H9 (cell line): ENCODE data around the gene CAPN3. TPM values are rescaled to one million over a fixed set of nuclear protein-coding genes. Genes with fewer than 3 reads are reported as not detected.

Source experiments
- DNase-seq: peaks from one replicate; pipeline ENCODE4 v3.0.0-alpha.2; 2017
- H2AFZ ChIP-seq: one replicate; pipeline ENCODE4 v1.6.1; 2013; ENCODE audit warnings: mild to moderate bottlenecking, low read length, control low read depth, moderate library complexity
- H2AK5ac ChIP-seq: 2 replicates; pipeline ENCODE4 v1.6.1; 2013; ENCODE audit warnings: low read length, control low read depth, mixed read lengths; ENCODE audit not compliant: insufficient read length
- H2BK120ac ChIP-seq: one replicate; pipeline ENCODE4 v1.6.1; 2013; ENCODE audit warnings: low read depth, mild to moderate bottlenecking, low read length, control low read depth, inconsistent platforms; ENCODE audit not compliant: poor library complexity, severe bottlenecking
- H2BK12ac ChIP-seq: 2 replicates; pipeline ENCODE4 v1.6.1; 2013; ENCODE audit warnings: low read length, control low read depth, mixed read lengths, low read depth; ENCODE audit not compliant: insufficient read length
- H2BK15ac ChIP-seq: 2 replicates; pipeline ENCODE4 v1.6.1; 2013; ENCODE audit warnings: low read depth, low read length, control low read depth
- H2BK20ac ChIP-seq: one replicate; pipeline ENCODE4 v1.6.1; 2013; ENCODE audit warnings: low read depth, mild to moderate bottlenecking, low read length, control low read depth, inconsistent platforms; ENCODE audit not compliant: poor library complexity, severe bottlenecking
- H2BK5ac ChIP-seq: 2 replicates; pipeline ENCODE4 v1.6.1; 2013; ENCODE audit warnings: low read length, control low read depth, mixed read lengths; ENCODE audit not compliant: insufficient read length
- H3K14ac ChIP-seq: 2 replicates; pipeline ENCODE4 v1.6.1; 2013; ENCODE audit warnings: low read length, control low read depth; ENCODE audit not compliant: insufficient read depth
- H3K18ac ChIP-seq: 2 replicates; pipeline ENCODE4 v1.6.1; 2013; ENCODE audit warnings: low read depth, mild to moderate bottlenecking, mixed read lengths, low read length, control low read depth; ENCODE audit not compliant: insufficient read length
- H3K23ac ChIP-seq: 2 replicates; pipeline ENCODE4 v1.6.1; 2013; ENCODE audit warnings: low read length, control low read depth, mixed read lengths, low read depth; ENCODE audit not compliant: insufficient read length
- H3K23me2 ChIP-seq: 2 replicates; pipeline ENCODE4 v1.6.1; 2013; ENCODE audit warnings: low read depth, mild to moderate bottlenecking, mixed read lengths, low read length, control low read depth; ENCODE audit not compliant: insufficient read length, poor library complexity, severe bottlenecking
- H3K27ac ChIP-seq: 2 replicates; pipeline ENCODE4 v1.5.1; 2013; ENCODE audit warnings: low read length, control low read depth, mixed read lengths, low read depth; ENCODE audit not compliant: insufficient read length
- H3K27me3 ChIP-seq: 2 replicates; pipeline ENCODE4 v1.6.1; 2013; ENCODE audit warnings: low read length, control low read depth, inconsistent platforms; ENCODE audit not compliant: insufficient read depth
- H3K4ac ChIP-seq: 2 replicates; pipeline ENCODE4 v1.6.1; 2013; ENCODE audit warnings: low read depth, mild to moderate bottlenecking, control low read depth, inconsistent platforms, low read length, moderate library complexity
- H3K4me1 ChIP-seq: 2 replicates; pipeline ENCODE4 v1.6.1; 2013; ENCODE audit warnings: low read length, control low read depth, inconsistent platforms; ENCODE audit not compliant: insufficient read depth
- H3K4me2 ChIP-seq: 2 replicates; pipeline ENCODE4 v1.6.1; 2013; ENCODE audit warnings: low read length, control low read depth, mixed read lengths; ENCODE audit not compliant: insufficient read length, insufficient read depth
- H3K56ac ChIP-seq: 2 replicates; pipeline ENCODE4 v1.6.1; 2013; ENCODE audit warnings: low read depth, mild to moderate bottlenecking, mixed read lengths, low read length, control low read depth; ENCODE audit not compliant: insufficient read length
- H3K79me1 ChIP-seq: 2 replicates; pipeline ENCODE4 v1.6.1; 2013; ENCODE audit warnings: low read depth, mild to moderate bottlenecking, moderate library complexity, low read length, control low read depth, inconsistent platforms; ENCODE audit not compliant: insufficient read depth, poor library complexity, severe bottlenecking
- H3K79me2 ChIP-seq: 2 replicates; pipeline ENCODE4 v1.6.1; 2013; ENCODE audit warnings: low read length, control low read depth, inconsistent platforms; ENCODE audit not compliant: insufficient read depth
- H3K9ac ChIP-seq: 2 replicates; pipeline ENCODE4 v1.6.1; 2013; ENCODE audit warnings: low read length, control low read depth, mixed read lengths; ENCODE audit not compliant: insufficient read length; ENCODE audit errors: extremely low read depth
- H3K9me3 ChIP-seq: one replicate; pipeline ENCODE4 v1.6.1; 2013; ENCODE audit warnings: low read depth, low read length, inconsistent platforms; ENCODE audit not compliant: control insufficient read depth
- H3T11ph ChIP-seq: one replicate; pipeline ENCODE4 v1.6.1; 2013; ENCODE audit warnings: mild to moderate bottlenecking, low read length, control low read depth, inconsistent platforms
- H4K20me1 ChIP-seq: one replicate; pipeline ENCODE4 v1.6.1; 2013; ENCODE audit not compliant: control insufficient read depth, insufficient read length, insufficient read depth
- H4K5ac ChIP-seq: 2 replicates; pipeline ENCODE4 v1.6.1; 2013; ENCODE audit warnings: low read depth, mild to moderate bottlenecking, mixed read lengths, low read length, control low read depth; ENCODE audit not compliant: insufficient read length
- H4K8ac ChIP-seq: replicated peaks from 2 replicates; pipeline ENCODE4 v1.6.1; 2013; ENCODE audit warnings: low read length, control low read depth, mixed read lengths, low read depth; ENCODE audit not compliant: insufficient read length
- H4K91ac ChIP-seq: 2 replicates; pipeline ENCODE4 v1.6.1; 2013; ENCODE audit warnings: low read depth, mild to moderate bottlenecking, moderate library complexity, mixed read lengths, low read length, control low read depth; ENCODE audit not compliant: insufficient read length
- H3K27ac Mint-ChIP-seq, 3 experiments: 2 replicates in 2 of 3; 3 replicates in 1 of 3; pipeline ENCODE4 v1.8.0; 2020 to 2021; ENCODE audit warnings: mixed read lengths in 3 of 3, mild to moderate bottlenecking in 1 of 3, moderate library complexity in 1 of 3
- H3K27me3 Mint-ChIP-seq: 2 replicates; pipeline ENCODE4 v1.8.0; 2021; ENCODE audit warnings: low read depth, mild to moderate bottlenecking, moderate library complexity, mixed read lengths
- H3K36me3 Mint-ChIP-seq, 3 experiments: 2 replicates in 2 of 3; 3 replicates in 1 of 3; pipeline ENCODE4 v1.8.0; 2020 to 2021; ENCODE audit warnings: low read depth in 3 of 3, mixed read lengths in 3 of 3; ENCODE audit not compliant: insufficient read depth in 1 of 3
- H3K4me1 Mint-ChIP-seq, 2 experiments: 2 replicates each; pipeline ENCODE4 v1.8.0; 2020; ENCODE audit warnings: mixed read lengths in 2 of 2
- H3K4me3 Mint-ChIP-seq, 2 experiments: 2 replicates in 1 of 2; 3 replicates in 1 of 2; pipeline ENCODE4 v1.8.0; 2020 to 2021; ENCODE audit warnings: mild to moderate bottlenecking in 2 of 2, mixed read lengths in 2 of 2, moderate library complexity in 1 of 2
- H3K9me3 Mint-ChIP-seq, 2 experiments: 2 replicates in 1 of 2; 3 replicates in 1 of 2; pipeline ENCODE4 v1.8.0; 2020; ENCODE audit warnings: mild to moderate bottlenecking in 2 of 2, mixed read lengths in 2 of 2, moderate library complexity in 1 of 2
- WGBS: extraction: QIAGEN DNeasy Blood & Tissue Kit; methylation state at CpG from one replicate; pipeline ENCODE4 v1.1.7; 2013; ENCODE audit warnings: missing lambda C conversion rate, low lambda C conversion rate, mixed read lengths; ENCODE audit not compliant: insufficient read length; ENCODE audit errors: extremely low coverage; 5-methylcytosine and 5-hydroxymethylcytosine counted together
- total RNA-seq: library from RNA; stranded (reverse); gene quantifications from 2 replicates; pipeline ENCODE4 v1.2.1, GENCODE V29; 2021
- TF ChIP-seq, protein P1 (sequence below): fragments of 200-600 bp; sonication (generic); conservative IDR thresholded peaks from 3 replicates; pipeline ENCODE4 v1.8.0; 2021; ENCODE audit warnings: antibody characterized with exemption, mild to moderate bottlenecking

Gene CAPN3
- total RNA-seq, 1 experiment from 2014 or later, result 0.31 TPM

DNA sequence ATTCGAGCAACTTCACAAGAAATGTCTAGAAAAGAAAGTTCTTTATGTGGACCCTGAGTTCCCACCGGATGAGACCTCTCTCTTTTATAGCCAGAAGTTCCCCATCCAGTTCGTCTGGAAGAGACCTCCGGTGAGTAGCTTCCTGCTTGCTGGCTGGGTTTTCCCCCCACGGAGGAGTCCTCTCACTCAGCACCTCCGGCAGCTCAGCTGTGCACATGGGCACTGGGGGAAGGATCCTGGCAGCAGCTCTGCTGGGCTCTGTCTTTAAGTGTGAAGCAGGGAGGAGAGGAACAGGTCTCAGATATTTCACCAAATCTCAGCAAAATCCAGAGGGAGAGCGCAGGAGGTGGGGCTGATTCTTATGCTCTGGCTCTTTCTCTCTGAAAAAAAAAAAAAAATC lies 684 bp downstream of the CAPN3 start:
- no peak for DNase-seq

More for the DNA sequence above, 684 bp downstream of the CAPN3 start:
- Histone ChIP-seq H4K20me1 (no peaks in the 10 kb centered on the region), H2BK12ac (no peak overlapping the region), H3K4me1 (peaks cover 14% of the 10 kb centered on the region; the same call in 1 of the 2 replicates), H4K91ac (no peak overlapping the region), H3K27ac (no peak overlapping the region), H3K9ac (no peak overlapping the region), H2AK5ac (no peak overlapping the region), H2AFZ (no peak overlapping the region), H2BK5ac (no peak overlapping the region), H3K27me3 (no peaks in the 10 kb centered on the region), H3K79me2 (no peaks in the 10 kb centered on the region), H3K79me1 (no peaks in the 10 kb centered on the region), H3T11ph (no peak overlapping the region), H3K14ac (no peak overlapping the region), H4K5ac (no peak overlapping the region), H4K8ac (no peak overlapping the region), H3K23me2 (no peaks in the 10 kb centered on the region), H3K9me3 (no peaks in the 10 kb centered on the region), H2BK20ac (no peak overlapping the region), H2BK15ac (no peak overlapping the region), H2BK120ac (no peak overlapping the region), H3K56ac (no peak overlapping the region), H3K4me2 (no peak overlapping the region), H3K23ac (no peak overlapping the region), H3K4ac (no peak overlapping the region), H3K18ac (no peak overlapping the region)
- Mint-ChIP-seq H3K36me3 (no peaks in the 10 kb centered on the region), H3K9me3 (no peaks in the 10 kb centered on the region), H3K27ac (no peak overlapping the region), H3K27me3 (peaks cover 6% of the 10 kb centered on the region), H3K4me3 (no peak overlapping the region), H3K4me1 (peaks cover 16 to 26% of the 10 kb centered on the region in 2 experiments)
- WGBS, result no CpG with 5 or more reads among the region's 7 CpGs
- TF ChIP-seq, protein P1, sequence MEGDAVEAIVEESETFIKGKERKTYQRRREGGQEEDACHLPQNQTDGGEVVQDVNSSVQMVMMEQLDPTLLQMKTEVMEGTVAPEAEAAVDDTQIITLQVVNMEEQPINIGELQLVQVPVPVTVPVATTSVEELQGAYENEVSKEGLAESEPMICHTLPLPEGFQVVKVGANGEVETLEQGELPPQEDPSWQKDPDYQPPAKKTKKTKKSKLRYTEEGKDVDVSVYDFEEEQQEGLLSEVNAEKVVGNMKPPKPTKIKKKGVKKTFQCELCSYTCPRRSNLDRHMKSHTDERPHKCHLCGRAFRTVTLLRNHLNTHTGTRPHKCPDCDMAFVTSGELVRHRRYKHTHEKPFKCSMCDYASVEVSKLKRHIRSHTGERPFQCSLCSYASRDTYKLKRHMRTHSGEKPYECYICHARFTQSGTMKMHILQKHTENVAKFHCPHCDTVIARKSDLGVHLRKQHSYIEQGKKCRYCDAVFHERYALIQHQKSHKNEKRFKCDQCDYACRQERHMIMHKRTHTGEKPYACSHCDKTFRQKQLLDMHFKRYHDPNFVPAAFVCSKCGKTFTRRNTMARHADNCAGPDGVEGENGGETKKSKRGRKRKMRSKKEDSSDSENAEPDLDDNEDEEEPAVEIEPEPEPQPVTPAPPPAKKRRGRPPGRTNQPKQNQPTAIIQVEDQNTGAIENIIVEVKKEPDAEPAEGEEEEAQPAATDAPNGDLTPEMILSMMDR, result no peak
